NCI-H82 treated with DMSO at 0.1 percent for 48 hours (cell line): ENCODE data around the gene MYLK.
A peak's percentile ranks its signal among the peaks of the same experiment; 100 is the strongest.

Experiments used
- DNase-seq: peaks from one replicate; lab custom pipeline; 2025; ENCODE audit not compliant: unreplicated experiment; lab: John Stamatoyannopoulos, UW

Gene MYLK

DNA sequence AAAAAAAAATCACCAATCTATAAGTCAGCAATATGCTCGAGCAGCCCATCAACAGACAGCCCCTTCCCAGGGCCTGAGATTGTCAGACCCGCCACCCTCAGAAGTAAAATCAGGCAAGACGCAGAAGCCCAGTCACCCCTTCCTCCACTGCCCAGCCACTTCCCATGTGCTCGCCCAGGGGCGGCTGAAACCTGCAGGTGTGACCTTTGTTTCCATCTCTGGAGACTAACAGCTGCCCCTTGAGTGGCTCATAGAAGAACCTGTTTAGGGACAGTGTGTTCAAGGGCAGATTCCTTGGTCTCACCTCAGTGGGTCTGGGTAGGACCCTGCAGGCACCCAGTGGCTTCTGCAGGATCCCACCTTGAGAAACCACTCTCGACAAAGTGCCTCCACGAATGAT, 105.6 kb downstream of the MYLK start:
- no peak for DNase-seq

DNA sequence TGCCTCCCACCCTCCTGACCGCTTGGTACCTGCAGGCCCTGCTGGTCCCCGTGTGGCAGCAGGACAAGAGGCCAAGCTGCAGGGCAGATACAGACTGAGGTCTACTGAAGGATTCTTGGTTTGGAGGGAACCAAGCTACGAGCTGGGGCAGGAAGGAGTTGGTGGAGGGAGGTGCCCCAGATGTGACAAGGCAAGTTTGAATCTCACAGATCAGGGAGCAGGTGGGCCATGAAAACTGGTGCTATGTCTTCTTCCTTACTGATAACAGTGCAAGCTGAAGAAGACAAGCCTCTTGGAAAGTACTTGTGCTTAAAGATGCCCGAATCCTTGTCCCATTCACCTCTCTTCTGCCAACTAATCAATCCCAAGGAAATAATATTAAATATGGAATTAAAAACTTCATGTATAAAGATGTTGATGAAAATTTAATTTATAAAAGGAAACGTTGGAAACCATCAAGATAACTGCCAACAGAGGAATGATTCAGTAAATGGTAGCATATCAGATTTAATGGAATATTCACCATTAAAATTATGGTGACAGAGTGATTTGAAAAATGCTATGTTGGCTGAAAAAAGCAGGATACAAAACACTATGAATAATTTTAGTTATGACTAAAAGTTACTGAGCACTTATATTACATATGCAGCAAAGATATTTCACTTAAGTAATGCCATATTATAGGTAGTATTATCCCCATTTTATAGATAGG, 107.9 kb downstream of the MYLK start:
- DNase-seq: no peak

DNA sequence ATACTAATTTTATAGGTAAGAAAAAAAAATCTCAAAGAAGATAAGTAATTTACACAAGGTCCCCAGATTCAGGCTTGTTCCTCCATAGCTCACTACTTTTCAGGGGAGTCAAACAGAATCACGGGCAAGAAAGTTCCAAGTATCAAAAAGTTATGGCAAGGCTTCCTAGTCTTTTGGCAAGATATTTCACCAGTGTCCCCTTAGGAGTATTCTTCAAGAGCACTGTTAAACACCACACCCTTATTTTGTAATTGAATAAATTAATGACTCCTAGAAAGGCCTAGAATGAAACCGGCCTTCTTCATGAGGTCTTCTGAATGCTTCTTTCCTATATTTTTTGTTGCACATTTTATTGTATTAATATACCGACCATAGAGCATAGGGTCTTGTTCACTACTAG, 109.7 kb downstream of the MYLK start:
- DNase-seq: no peak

DNA sequence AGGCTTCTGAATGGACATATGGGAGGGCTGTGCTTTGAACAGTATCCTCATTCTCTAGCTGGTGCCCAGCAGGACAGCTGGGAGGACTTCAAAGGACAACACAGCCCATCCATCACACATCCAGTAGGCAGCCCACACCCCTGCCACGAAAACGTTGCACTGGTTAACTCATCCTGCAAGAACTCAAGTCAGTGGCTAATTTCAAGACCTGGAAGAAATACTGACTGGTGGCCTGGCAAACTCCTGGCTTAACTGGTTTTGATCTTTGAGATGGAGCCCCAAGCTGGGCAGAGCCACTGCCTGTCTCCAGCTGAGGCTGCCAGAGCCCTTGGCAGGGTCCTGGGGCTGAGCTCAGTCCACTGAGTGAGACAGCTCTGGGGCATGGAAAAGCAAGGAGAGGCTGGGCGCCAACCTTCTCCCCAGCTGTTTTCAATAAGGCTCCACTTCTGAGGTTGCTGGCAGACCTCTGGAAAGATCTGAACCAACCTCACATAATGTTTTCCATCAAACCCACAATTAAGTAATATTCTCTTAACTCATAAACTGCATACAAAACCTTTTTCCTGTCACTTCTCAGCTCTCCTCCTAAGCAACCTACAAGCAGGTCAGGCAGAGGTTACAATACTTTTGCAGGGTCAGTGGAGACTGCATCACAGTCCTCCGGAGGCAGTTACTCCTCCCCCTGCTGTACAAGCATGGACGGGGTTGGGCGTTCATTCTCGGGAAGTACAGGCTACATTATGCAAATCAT, 110.3 kb downstream of the MYLK start:
- no peak for DNase-seq

DNA sequence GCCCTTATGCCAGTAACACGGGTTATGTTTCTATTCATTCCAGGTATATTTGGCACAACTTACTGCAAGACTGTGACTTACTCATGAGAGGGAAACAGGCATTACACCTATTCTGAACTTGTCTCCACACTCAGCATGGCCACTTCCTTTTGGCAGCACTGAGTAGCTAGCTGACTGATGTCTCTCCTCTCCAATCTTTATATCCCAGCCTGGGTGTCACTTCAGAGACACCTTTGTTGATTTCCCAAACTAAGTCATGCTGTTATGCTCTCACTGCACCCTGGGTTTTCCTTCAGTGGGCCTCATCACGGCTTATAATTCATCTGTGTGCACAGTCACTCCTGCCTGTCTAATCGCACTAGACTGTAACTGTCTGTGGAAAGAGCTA, 114.8 kb downstream of the MYLK start:
- no peak for DNase-seq

DNA sequence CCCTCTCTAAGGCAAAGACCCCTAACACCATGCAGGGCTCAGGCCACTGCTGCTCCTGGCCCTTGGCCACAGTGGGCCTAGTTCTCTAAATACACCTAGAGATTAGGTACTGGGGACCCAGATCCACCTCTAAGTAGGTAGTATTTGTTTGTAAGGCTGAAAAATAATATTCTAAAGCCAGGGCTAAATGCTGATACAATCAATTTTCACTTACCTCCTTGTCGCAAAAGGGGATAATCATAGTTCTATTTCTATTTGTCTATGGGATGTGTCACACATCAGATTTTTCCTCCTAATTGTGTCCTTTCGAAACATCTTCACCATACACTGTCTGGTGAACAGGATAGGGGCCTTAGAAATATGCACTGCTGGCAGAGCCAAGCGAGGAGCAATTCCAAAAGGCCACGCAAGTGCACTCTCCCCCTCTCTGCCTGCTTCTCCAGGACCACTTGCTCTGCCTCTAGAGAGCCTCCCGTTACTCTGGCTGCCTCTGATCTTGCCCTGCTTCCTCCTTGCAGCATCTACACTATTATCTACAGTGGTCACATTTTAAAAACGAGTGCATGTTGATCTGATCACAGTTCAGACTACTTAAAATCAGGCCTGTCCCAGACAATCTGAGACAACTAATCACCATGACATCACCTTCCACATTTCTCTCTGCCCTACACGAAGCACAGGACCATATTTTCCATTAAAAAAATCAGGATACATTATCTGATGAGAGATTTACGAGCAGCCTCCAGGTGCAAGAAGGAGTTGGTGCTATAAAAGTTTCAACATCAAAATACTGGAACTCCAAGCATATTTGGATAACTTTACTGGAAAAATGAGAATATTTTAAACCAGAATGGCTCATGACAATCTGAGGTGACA, 115.4 kb downstream of the MYLK start:
- no peak for DNase-seq

DNA sequence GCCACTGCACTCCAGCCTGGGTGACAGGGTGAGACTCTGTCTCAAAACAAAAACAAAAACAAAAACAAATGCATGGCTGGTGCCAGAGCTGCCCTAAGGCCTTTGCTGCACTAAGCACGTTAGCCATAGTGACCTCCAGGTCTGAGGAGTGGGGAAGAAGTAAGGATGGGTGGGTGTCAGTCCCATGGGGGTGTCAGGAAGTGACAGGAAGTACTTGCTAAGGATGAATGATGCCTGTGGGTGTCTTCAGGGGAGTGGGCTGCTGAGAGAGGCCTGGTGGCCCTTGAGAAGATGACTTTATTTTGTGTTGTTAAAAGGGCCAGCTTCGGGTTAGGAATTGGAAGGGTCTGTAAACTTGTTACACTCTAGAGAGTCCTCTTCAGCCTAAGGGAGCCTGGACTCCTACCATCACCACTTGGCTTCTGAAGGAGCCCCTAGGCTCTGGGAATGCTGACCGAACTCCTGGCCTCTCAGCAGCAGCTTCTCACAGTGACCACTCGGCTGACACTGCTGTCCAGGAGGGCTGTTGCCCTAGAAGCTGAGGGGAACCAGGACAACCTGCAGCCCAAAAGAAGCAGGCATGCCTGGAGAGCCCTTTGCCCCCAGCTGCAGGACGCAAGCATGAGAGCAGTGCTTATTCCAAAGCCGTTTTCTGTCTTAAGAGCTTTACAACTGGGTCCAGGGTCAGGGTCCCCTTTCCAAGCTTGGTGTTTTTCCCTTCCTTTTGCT, 116.4 kb downstream of the MYLK start:
- no peak for DNase-seq

DNA sequence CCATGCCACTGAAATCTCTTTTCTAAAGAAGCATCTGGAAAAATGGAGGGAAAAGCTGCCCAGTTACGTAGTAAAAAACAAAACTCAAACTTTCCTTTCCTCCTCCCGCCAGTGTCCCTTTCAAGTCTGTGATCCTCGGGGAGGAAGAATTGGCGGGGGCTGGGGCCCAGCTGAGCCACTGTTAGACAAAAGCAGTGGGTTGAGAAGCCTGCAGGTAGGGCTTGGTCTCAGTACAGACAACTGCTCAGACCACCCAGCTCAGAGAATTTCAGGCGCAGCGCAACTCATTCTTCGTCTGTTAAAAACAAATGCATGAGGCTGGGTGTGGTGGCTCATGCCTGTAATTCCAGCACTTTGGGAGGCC, 117.1 kb downstream of the MYLK start:
- no peak for DNase-seq

DNA sequence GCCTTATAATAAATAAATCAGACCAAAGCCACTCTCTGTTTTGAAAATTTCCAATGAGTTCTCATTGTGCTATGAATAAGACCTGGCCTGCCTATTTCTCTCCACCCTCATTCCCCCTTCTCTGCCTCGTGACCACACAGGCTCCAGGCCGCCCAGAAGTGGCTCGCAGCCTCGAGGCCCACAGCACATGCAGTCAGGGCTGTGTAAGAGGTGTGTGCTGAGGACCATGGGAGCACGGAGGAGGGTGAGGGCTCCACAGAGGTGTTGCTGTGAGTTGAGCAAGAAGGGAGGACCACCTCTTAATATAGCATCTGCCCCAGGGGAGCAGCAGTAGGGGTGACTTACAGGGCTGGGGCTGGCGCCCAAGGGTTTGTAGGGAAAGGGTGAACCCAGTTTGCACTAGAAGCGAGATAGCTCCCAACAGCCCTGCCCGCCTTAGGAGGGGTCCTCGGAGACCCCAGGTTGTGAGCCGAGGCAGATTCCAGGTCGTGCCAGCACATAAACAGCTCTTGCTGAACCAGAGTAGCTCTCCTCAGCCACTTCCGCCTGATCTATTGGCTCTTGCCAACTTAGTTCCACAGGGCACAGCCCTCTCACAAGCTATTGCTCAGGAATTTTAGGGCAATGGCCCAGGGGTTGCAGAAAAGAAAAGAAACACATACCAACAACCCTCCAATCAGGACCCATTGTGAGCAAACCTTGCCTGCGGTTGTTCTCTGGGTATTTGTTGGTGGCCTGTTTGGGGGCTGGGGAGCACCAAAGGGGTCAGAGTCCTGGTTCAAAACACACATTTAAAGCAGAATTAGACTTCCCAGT, 117.7 kb downstream of the MYLK start:
- DNase-seq: no peak

DNA sequence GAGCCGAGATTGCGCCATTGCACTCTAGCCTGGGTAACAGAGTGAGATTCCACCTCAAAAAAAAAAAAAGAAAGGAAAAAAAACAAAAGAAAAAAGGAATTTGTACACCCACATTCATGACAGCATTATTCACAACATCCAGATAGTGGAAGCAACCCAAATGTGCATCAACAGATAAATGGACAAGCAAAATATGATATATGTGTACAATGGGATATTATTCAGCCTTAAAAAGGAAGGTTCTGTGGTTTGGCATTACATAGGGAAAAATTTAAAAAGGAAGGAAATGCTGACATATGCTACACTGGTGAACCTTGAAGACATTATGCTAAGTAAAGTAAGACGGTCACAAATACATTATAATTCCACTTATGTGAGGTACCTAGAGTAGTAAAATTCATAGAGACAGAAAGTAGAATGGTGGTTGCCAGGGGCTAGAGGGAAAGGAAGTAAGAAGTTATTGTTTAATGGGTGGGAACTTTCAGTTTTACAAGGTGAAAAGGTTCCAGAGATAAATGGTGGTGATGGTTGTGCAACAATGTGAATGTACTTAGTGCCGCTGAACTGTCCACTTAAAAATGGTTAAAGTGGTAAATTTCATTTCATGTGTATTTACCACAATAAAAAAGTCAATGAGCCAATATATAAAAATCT, 118.5 kb downstream of the MYLK start:
- no peak for DNase-seq

DNA sequence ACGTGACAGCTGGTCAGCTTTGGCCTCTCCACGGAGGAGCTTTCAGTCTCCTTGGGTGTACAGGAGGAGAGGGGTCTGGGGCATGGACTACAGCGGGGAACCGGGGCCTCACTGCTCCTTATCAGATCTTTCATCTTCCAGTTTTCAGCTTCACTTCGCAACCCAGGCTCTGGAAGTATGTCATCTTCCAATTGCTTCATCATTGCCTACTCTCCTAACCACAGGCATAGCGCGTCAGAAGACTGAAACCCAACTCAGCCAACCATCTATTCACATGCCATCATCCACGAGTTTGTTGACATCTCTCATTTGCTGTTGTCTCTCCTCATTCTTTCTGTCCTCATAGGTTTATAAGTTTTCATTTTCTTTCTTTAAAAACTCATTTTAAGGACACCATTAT, 119.5 kb downstream of the MYLK start:
- no peak for DNase-seq

DNA sequence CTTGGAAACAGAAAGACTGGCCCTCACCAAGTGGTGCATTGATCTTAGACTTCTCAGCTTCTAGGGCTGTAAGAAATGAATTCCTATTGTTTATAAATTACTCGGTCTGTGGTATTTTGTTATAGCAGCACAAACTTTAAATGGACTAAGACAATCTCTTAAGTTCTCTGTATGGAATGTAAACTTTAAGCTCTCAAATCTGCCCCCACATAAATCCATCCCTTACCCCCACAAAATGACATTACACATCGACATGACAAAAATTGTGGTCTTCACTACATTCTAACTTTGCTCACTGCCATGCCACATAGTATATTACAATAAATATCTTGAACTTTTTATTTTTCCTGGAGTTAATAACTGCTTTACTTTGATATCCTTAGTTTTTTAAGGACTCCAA, 121.3 kb downstream of the MYLK start:
- DNase-seq: no peak

DNA sequence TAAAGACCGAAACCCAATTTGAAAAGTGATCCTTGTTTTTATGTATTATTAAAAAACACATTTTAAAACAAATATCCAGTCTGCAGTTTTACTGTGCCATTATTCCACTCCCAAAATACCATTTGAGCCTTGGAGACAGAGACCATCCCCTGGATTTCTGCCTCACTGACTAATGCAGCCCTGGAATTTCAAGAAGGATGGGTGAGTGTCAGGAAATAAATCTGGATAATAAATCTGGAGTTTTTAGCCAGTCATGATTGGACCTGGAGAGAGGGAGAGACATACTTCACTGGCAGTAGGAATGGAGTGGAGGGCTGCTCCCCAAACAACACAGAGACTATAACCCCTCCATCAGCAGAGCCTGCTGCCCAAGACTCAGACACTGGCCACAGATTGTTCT, 123.3 kb downstream of the MYLK start:
- DNase-seq: no peak

DNA sequence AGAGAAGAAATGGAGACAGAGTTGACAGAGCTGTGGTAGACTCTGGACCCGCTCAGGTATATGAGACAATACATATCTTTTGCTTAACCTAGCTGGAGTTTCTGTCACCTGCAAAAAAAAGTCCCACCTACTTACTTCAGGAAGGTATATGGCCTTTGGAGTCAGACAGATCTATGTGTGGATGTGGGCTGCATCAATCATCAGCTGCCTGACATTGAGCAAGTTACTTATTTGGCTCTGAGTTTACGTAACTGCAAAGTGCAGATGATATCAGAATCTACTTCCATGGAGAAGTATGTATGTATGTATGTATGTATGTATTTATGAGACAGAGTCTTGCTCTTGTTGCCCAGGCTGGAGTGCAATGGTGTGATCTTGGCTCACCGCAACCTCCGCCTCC, 124.3 kb downstream of the MYLK start:
- DNase-seq: no peak

DNA sequence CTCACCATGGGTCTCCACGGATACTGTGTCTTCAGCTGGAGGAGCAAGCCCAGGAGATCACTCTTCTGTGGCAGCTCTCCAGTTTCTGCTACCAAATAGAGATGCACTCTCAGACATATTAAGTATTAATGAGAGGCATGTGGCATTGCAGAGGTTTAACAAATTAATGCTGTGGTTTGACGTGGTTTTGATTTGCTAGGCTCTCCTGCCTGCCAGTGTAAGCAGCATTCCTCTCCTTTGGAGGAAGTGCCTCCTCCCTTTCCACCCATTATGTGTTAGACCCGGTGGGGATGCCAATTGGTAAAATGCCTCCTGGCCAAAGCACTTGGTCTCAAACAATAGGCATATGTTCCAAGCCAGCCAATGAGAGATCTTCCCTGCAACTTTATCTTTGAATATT, 124.8 kb downstream of the MYLK start:
- no peak for DNase-seq

DNA sequence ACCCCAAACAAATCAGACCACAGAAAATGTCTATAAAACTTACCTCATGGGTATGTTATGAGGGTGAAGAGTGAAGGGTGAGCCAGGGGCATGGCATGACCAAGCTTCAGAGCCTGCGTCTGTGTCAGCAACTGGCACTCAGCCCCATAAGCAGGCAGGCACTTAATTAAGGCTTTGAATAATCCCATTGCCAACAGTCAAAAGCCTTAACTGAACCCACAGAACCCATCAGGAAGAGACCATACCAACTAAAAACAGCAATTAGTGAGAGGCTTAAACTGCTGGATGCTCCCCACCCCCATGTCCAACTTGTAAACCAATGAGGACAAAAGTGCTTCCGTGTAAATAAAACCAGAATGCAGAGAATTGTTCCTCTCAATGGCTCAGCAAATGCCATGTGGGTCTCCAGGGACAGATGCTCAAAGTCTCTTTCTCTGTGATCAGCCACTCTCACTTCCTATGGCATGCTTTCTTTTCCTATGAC, 126.0 kb downstream of the MYLK start:
- DNase-seq: peak; percentile 89

DNA sequence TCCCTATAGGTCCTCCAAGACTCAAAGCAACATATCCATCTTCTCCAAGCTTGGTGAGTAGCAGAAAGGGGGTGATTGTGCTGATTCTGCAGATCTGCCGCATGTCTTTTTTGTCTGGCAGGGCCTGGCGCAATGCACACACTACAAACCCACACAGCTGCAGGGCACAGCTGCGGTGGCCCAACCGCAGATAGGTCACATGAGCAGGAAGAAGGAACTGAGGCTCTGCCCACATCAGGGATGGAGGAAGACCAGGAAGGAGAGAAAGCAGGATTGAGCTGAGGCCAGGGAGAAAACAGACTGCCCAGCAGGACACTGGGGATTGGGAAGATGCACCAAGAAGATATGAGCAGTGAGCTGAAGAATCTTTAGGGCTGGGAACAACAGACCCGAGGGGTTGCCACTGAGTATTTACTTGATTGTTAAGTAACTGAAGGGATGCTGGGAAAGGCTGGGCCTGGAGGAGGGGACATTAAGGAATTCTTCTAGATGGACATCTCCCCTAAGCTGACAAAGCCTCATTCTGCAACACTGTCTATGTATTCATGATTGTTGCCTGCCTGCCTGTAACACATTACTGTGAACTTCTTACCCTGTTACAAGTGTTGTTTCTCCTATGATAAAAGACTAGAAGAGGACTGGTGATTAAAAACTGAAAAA, 126.7 kb downstream of the MYLK start:
- DNase-seq: no peak

DNA sequence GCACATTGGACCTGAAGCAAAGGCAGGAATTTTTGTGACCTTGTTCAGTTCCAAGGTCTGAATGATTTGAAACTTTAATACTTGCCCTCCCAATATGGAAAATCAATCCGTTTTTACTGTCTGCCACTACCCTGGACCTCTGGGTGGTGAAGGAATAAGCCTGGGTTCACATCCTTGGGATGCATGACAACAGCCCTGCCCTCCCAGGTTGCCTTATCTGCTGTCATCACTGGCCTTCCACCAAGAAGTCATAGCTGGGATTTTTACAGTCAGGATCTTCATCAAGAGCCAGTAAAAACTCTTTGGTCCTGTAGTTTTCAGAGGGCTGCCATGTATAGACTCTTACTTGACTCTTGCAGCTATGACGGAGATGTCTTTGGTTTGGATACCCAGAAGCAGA, 128.6 kb downstream of the MYLK start:
- no peak for DNase-seq

DNA sequence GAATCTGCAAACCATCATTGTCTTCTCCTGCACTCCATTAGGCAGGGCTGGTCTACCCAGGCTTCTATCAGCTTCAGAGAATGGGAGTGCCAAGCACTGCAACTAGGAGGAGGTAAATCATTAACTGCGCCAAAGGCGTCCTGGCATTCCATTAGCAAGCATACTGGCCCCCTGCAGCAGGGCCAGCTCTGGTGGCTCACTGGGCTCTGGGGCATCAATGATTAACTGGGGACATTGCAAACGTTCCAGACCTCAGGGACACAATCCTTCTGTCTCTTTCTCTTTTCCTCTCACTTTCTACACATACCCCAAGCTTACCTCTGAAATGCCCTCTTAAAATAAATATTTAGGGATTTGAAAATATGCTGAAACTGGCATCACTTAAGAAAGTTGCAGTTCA, 129.0 kb downstream of the MYLK start:
- DNase-seq: no peak
